ENCODE data around the gene RRP36. TPM values are rescaled to one million over a fixed set of nuclear protein-coding genes. Genes with fewer than 3 reads are reported as not detected.

Gene RRP36
- total and polyA plus RNA-seq, 9 of the 15 experiments (the other 6 are each of a cell fraction or from before 2014, with no cell fraction given): 27.6 to 150 (median 114) TPM

DNA sequence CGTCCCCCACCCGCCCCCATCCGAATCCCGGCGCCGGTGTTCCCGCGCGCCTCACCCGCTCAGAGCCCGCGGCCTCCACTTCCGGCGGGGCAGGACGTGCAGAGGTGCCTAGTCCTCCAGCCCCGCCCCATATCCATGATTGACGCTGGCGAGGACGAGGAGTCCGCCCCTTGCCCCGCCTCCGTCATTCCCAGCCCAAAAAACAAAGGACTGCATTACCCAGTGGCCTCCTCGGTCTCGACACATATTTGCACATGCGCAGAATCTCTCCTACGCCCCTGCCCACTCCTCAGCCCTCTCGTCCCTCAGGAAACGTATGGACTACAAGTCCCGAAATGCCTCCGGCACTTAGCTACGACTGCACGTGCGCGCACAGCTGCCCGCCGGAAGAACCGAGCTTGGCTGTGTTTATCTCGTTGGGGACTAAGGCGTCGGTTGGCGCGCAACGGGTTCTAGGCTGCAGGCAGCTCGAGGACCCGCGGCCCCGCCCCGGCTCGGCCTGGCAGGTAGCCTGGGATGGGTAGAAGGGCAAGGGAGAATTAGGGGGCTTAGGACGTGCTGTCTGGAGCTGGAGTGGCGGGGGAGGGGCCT lies 7.5 kb upstream of the RRP36 start, which contains the start of the genes KLHDC3 and MEA1 (continued):
- TF ChIP-seq, protein P1, sequence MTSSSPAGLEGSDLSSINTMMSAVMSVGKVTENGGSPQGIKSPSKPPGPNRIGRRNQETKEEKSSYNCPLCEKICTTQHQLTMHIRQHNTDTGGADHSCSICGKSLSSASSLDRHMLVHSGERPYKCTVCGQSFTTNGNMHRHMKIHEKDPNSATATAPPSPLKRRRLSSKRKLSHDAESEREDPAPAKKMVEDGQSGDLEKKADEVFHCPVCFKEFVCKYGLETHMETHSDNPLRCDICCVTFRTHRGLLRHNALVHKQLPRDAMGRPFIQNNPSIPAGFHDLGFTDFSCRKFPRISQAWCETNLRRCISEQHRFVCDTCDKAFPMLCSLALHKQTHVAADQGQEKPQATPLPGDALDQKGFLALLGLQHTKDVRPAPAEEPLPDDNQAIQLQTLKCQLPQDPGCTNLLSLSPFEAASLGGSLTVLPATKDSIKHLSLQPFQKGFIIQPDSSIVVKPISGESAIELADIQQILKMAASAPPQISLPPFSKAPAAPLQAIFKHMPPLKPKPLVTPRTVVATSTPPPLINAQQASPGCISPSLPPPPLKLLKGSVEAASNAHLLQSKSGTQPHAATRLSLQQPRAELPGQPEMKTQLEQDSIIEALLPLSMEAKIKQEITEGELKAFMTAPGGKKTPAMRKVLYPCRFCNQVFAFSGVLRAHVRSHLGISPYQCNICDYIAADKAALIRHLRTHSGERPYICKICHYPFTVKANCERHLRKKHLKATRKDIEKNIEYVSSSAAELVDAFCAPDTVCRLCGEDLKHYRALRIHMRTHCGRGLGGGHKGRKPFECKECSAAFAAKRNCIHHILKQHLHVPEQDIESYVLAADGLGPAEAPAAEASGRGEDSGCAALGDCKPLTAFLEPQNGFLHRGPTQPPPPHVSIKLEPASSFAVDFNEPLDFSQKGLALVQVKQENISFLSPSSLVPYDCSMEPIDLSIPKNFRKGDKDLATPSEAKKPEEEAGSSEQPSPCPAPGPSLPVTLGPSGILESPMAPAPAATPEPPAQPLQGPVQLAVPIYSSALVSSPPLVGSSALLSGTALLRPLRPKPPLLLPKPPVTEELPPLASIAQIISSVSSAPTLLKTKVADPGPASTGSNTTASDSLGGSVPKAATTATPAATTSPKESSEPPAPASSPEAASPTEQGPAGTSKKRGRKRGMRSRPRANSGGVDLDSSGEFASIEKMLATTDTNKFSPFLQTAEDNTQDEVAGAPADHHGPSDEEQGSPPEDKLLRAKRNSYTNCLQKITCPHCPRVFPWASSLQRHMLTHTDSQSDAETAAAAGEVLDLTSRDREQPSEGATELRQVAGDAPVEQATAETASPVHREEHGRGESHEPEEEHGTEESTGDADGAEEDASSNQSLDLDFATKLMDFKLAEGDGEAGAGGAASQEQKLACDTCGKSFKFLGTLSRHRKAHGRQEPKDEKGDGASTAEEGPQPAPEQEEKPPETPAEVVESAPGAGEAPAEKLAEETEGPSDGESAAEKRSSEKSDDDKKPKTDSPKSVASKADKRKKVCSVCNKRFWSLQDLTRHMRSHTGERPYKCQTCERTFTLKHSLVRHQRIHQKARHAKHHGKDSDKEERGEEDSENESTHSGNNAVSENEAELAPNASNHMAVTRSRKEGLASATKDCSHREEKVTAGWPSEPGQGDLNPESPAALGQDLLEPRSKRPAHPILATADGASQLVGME (CRISPR knock-in tag; IDR thresholded peaks at IDR 0.05): 0 out of 2 replicates have a peak, but pooled peaks have one; percentile 54
- no peak for TF ChIP-seq ZNF57 (CRISPR knock-in tag; IDR thresholded peaks at IDR 0.05)
- TF ChIP-seq, protein P2, sequence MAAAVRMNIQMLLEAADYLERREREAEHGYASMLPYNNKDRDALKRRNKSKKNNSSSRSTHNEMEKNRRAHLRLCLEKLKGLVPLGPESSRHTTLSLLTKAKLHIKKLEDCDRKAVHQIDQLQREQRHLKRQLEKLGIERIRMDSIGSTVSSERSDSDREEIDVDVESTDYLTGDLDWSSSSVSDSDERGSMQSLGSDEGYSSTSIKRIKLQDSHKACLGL (CRISPR knock-in tag; IDR thresholded peaks at IDR 0.05; ENCODE audit: borderline replicate concordance, poor library complexity, severe bottlenecking): peak; percentile 75
- TF ChIP-seq RBM39 (optimal IDR thresholded peaks at IDR 0.05; ENCODE audit: low read depth, low read length): no peak
- TF ChIP-seq KAT7 (CRISPR knock-in tag; IDR thresholded peaks at IDR 0.05; ENCODE audit: borderline replicate concordance): no peak
- TF ChIP-seq GTF2A2 (tag; IDR thresholded peaks at IDR 0.05): no peak
- TF ChIP-seq NUFIP1 (IDR thresholded peaks at IDR 0.05; ENCODE audit: partially characterized antibody): no peak
- TF ChIP-seq, protein P3, sequence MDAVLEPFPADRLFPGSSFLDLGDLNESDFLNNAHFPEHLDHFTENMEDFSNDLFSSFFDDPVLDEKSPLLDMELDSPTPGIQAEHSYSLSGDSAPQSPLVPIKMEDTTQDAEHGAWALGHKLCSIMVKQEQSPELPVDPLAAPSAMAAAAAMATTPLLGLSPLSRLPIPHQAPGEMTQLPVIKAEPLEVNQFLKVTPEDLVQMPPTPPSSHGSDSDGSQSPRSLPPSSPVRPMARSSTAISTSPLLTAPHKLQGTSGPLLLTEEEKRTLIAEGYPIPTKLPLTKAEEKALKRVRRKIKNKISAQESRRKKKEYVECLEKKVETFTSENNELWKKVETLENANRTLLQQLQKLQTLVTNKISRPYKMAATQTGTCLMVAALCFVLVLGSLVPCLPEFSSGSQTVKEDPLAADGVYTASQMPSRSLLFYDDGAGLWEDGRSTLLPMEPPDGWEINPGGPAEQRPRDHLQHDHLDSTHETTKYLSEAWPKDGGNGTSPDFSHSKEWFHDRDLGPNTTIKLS (IDR thresholded peaks at IDR 0.05; ENCODE audit: borderline replicate concordance, low read depth): peak; percentile 99
- TF ChIP-seq, protein P4, sequence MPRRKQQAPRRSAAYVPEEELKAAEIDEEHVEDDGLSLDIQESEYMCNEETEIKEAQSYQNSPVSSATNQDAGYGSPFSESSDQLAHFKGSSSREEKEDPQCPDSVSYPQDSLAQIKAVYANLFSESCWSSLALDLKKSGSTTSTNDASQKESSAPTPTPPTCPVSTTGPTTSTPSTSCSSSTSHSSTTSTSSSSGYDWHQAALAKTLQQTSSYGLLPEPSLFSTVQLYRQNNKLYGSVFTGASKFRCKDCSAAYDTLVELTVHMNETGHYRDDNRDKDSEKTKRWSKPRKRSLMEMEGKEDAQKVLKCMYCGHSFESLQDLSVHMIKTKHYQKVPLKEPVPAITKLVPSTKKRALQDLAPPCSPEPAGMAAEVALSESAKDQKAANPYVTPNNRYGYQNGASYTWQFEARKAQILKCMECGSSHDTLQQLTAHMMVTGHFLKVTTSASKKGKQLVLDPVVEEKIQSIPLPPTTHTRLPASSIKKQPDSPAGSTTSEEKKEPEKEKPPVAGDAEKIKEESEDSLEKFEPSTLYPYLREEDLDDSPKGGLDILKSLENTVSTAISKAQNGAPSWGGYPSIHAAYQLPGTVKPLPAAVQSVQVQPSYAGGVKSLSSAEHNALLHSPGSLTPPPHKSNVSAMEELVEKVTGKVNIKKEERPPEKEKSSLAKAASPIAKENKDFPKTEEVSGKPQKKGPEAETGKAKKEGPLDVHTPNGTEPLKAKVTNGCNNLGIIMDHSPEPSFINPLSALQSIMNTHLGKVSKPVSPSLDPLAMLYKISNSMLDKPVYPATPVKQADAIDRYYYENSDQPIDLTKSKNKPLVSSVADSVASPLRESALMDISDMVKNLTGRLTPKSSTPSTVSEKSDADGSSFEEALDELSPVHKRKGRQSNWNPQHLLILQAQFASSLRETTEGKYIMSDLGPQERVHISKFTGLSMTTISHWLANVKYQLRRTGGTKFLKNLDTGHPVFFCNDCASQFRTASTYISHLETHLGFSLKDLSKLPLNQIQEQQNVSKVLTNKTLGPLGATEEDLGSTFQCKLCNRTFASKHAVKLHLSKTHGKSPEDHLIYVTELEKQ (CRISPR knock-in tag; IDR thresholded peaks at IDR 0.05): no peak
- TF ChIP-seq MTF1 (CRISPR knock-in tag; IDR thresholded peaks at IDR 0.05; ENCODE audit: borderline replicate concordance): no peak
- no peak for TF ChIP-seq HSF4 (CRISPR knock-in tag; IDR thresholded peaks at IDR 0.05; ENCODE audit: borderline replicate concordance)
- no peak for TF ChIP-seq MIER1 (IDR thresholded peaks at IDR 0.05; ENCODE audit: low read depth)
- TF ChIP-seq, protein P5, sequence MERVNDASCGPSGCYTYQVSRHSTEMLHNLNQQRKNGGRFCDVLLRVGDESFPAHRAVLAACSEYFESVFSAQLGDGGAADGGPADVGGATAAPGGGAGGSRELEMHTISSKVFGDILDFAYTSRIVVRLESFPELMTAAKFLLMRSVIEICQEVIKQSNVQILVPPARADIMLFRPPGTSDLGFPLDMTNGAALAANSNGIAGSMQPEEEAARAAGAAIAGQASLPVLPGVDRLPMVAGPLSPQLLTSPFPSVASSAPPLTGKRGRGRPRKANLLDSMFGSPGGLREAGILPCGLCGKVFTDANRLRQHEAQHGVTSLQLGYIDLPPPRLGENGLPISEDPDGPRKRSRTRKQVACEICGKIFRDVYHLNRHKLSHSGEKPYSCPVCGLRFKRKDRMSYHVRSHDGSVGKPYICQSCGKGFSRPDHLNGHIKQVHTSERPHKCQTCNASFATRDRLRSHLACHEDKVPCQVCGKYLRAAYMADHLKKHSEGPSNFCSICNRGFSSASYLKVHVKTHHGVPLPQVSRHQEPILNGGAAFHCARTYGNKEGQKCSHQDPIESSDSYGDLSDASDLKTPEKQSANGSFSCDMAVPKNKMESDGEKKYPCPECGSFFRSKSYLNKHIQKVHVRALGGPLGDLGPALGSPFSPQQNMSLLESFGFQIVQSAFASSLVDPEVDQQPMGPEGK (CRISPR knock-in tag; IDR thresholded peaks at IDR 0.05; ENCODE audit: borderline replicate concordance): no peak

Data from K562 (cell line).